ENCODE measurements around the gene HOMER1.
"Not testable (repeated sequence)": the region's sequence is repeated elsewhere in the genome, so short reads cannot be mapped to it uniquely, and the experiment has no call there.

HOMER1 gene

DNA sequence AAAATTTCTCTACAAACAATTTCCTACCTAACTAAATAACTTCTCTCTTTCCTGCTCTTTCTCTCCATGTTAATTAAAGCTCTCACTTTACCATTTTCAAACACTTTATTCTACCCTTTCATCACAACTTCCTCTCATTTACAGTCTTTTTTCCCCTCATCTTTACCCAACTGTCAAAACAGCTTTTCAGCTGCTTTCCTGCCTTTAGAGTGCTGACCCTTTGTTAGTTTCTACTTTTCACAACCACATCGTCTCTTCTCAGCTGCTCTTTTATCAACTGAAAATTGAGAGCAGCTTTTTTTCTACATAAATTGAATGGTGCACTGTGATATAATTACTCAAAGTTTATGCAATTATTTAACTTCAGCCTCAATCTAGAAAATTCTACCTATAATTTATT, 3.1 kb upstream of the HOMER1 start:
- DNase-seq, result no peak

DNA sequence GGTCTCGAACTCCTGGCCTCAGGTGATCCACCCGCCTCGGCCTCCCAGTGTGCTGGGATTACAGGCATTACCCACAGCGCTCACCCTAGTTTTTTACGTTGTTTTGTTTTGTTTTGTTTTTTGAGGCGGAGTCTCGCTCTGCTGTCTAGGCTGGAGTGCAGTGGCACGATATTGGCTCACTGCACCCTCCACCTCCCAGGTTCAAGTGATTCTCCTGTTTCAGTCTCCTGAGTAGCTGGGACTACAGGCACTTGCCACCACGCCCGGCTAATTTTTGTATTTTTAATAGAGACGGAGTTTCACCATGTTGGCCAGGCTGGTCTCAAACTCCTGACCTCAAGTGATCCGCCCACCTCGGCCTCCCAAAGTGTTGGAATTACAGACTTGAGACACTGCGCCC, 2.4 kb upstream of the HOMER1 start:
- DNase-seq, result not testable (repeated sequence)

DNA sequence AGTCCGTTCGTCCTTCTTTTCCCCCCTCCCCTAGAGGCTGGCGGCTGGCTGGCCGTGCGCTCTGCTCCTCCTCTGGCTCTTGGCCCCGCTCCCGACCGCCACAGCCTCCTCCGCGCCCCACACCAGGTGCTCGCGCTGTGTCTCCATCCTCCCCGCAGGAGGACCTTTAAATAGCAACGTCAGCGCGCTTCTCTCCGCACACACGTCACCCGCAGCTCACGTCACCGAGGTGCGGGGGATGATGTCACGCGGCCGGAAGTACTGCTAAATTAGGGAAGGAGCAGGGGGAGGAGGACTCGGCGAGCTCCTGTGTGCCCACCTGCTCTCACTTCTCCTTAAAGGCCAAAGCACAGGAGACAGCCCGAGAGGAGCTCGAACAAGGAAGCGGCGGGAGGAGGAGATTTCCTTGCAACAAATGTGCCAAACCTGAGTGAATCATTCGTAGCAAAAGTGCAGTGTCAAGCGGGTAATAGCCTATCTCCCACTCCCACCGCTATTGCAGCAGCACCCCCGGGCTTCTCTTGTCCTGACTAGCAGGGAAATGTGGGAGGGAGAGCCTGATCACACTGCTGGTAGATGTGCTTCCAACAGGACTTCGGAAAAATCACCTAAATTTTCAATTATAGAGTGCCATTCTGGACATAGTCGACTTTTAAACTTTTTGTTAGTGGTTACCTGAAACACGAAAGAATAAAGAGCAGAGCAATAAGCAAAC, 614 bp upstream of the HOMER1 start:
- DNase-seq, result peak; percentile 59

- DNase-seq, result no peak
These were observed 628 bp downstream of the HOMER1 start for GRCh38 chr5:79513308-79513703.

GRCh38 chr5:79512471-79513307, 1.2 kb downstream of the HOMER1 start:
- no peak for DNase-seq

DNA sequence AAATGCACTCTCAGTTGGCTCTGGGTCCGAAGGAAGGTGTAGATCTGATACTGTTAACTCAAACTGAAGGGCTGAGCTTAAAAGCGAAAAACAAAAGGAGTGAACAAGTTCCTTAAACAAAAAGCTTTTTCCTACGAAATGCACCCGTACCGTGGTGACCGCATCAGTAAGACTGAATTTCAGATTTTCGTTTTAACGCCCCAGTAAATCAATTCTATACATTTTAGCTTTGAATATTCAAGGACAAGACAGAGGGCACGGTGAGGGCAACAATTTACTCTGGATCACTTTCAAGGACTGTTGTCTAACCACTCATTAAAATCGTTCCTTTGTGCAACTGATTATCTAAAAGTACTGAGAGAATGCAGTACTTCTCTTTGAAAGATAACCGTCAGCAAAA, 1.9 kb downstream of the HOMER1 start:
- no peak for DNase-seq

DNA sequence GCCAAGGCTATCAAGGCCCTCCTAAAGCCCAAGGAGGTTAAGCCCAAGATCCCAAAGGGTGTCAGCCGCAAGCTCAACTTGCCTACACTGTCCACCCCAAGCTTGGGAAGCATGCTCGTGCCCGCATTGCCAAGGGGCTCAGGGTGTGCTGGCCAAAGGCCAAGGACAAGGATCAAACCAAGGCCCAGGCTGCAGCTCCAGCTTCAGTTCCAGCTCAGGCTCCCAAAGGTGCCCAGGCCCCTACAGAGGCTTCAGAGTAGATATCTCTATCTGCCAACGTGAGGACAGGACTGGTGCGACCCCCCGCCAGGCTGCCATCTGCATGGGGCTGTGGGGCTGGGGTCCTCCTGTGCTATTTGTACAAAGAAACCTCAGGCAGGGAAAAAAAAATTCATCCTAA, 3.3 kb downstream of the HOMER1 start:
- DNase-seq, result no peak

DNA sequence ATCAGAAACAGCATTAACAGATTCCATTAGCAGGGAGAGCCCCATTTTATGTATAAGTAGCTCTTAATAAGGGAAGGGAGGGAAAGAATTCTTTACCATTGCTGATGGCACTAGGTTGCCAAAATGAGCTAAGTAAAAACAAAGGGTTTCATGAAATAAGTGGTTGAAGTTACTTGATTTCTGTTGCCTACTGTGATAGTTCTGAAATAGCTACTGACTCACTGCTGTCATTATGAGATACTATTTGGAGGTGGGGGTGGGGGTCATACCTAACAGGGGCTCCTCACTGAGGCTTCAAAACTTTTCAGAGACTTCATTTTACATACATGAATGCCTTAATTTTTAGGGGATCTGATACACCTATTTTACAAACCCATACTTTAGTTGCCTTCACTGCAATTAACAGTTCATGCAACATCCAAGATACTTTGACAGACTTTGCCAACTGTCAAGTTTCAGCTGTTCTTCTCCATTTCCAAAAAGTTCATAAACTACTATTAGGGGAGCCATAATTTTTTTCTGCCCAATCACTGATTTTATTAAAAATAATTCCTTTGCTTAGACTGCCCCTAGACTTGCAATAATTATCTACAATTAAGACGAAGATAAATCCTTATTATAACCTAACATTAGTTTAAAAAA, 4.6 kb downstream of the HOMER1 start:
- no peak for DNase-seq

- DNase-seq, result no peak
These were observed 5.1 kb downstream of the HOMER1 start for GRCh38 chr5:79508794-79509193.

GRCh38 chr5:79508354-79508753, 5.6 kb downstream of the HOMER1 start:
- DNase-seq, result no peak

DNA sequence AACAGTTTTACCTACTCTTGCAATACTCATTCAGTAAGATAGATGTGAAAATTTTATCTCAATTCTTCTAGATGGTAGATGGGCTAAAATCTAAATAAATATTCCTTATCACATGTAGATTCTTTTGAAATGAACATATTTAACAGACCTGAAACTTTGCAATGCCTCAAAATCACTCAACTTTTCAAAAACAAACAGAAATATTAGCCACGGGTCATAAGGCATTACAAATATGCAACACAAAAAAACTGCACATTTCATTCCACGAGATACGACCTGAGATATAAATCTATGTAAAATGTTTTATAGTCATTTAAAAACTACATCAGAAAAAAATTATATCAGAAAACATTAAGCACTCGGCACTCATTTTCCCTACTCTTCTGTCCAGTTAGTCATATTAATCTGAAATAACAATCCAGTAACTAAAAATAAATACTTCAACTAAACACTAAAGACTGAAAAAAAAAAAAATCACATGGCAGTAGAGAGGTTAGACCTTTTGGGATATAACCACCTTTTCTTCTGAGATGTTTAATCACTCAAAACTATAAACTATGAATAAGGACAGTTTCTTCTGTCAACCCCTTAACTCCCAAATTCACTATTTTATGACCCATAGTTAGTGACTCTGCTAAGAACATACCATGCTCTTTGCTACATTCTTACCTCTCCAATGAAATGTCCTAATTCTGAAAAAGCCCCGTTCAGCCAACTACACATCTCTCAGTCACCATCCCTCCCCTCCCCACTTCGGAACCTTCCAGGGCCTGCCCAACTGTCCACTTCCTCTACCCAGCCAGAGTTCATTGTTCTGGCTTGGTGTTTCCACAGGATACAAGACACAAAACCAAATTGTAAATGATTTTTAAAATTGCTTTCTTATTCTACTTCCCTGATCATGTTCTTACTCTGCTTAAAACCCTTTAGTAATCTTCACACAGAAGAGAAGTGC, 6.4 kb downstream of the HOMER1 start:
- DNase-seq, result no peak

GRCh38 chr5:79505138-79505537, 8.8 kb downstream of the HOMER1 start:
- no peak for DNase-seq

DNA sequence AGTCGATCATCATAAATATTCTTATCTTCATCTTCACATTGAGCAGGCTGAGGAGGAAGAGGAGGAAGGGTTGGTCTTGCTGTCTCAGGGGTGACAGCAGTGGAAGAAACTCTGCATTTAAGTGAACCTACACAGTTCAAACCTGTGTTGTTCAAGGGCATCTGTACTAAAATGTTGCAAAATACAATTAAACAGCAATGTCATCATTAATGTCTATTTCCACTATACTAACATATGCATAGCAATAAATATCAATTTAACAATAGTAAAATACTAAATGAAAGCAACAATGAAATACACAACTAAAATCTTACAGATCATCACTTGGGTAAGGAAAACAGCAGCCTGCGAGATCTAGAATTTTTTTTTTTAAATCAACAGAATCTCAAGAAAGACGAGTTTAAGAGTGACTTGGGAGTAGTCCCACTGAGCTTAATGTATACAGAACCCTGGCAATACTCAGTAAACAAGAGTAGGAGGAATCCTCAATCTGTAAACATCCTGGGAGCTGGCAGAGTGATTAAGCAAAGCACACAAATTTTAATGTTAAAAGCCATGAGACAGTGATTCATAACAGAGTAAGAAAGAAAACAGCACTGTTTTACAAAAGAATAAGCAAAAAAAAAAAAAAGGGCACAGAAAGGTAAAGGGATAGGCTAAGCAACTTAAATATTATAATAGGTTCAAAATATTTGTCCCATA, 10.0 kb downstream of the HOMER1 start:
- no peak for DNase-seq

DNA sequence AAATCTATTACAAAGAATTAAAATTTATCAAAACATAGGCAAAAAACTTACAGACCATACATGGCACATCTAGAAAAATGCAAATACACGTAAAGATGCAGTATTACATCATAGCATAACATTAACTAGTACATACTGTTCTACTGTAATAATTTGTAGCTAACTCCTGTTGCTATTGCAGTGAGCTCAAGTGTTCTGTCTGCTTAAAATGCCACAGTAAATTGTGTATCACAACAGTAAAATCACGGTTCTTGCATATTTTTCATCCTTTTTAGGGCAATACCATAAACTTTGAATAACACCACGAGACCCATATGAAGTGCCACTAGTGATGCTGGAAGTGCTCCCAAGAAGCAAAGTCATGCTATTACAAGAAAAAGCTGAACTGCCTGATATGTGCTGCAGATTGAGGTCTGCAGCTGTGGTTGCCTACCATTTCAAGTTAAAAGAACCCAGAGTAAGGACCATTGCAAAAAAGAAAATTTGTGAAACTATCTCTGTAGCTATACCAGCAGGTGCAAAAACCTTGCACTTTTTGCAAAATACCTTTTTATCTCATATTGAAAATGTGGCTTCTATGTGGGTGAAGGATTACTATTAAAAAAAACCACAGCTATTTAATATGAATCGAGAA, 14.2 kb downstream of the HOMER1 start:
- no peak for DNase-seq

GRCh38 chr5:79495311-79495710, 18.6 kb downstream of the HOMER1 start:
- no peak for DNase-seq

DNA sequence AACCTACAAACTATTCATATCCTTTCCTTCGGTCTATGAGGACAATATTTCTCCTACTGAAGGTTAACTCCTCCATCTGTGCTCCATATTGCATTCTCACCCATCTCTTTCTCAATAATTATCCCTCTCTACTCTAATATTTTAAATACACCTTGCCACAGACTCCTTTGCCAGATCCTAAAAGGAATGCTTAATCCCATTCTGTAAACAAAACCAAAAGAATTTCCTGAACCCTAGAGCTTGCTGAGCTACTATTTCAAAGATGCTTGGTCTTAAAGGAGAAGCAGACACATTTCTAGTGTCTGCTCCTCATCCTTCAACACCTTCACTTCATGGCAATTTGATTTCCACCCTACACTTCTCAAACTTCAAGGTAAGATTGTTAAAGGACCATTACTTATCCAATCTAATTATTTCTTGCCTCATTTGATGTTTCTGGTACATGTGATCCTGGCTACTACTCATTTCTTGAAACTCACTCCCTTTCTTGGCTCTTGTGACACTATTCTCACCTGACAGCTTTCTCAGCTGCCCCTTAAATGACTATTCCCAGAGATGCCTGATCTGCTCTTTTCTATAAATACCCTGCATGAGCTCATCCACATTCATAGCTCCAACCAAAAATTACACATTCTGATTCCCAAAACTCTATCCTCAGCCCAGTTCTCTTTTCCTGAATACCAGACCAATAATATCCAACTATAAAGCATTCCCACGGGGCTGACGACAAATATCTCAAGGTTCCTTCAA, 20.2 kb downstream of the HOMER1 start:
- no peak for DNase-seq

- no peak for DNase-seq
These were observed 22.1 kb downstream of the HOMER1 start for GRCh38 chr5:79491690-79492317.

DNA sequence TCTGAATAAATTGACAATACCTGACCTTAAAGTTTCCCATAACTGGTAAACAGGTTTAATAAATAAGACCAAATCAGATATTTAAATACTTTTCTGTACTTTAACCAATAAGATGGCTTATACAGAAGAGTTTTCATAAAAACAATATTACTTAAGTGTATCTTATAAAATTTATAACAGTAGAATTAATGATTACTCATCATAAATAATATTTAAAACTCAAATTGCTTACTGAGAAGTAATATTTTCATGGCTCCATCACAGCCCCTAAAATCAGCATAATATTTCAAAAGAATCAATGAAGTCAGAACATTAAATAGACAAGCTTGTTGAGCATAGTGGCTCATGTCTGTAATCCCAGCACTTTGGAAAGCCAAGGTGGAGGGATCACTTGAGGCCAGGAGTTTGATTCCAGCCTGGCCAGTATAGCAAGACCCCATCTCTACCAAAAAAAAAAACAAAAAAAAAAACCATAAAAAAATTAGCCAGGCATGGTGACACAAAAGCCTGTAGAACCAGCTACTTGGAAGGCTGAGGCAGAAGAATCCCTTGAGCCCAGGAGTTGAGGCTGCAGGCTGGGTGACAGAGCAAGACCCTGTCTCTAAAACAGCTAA, 23.5 kb downstream of the HOMER1 start:
- no peak for DNase-seq

GRCh38 chr5:79489773-79490172, 24.2 kb downstream of the HOMER1 start:
- no peak for DNase-seq

- DNase-seq, result no peak
These were observed 25.2 kb downstream of the HOMER1 start for GRCh38 chr5:79488775-79489174.

Measured in NCI-H524 treated with DMSO at 0.1 percent for 48 hours (cell line).